ENCODE measurements around the gene RIPOR2. TPM values are rescaled to one million over a fixed set of nuclear protein-coding genes. Genes with fewer than 3 reads are reported as not detected.
"Not testable (repeated sequence)": the region's sequence is repeated elsewhere in the genome, so short reads cannot be mapped to it uniquely, and the experiment has no call there.

RIPOR2 gene
- total RNA-seq, 1 donor from 2014 or later = 28.2 TPM

DNA sequence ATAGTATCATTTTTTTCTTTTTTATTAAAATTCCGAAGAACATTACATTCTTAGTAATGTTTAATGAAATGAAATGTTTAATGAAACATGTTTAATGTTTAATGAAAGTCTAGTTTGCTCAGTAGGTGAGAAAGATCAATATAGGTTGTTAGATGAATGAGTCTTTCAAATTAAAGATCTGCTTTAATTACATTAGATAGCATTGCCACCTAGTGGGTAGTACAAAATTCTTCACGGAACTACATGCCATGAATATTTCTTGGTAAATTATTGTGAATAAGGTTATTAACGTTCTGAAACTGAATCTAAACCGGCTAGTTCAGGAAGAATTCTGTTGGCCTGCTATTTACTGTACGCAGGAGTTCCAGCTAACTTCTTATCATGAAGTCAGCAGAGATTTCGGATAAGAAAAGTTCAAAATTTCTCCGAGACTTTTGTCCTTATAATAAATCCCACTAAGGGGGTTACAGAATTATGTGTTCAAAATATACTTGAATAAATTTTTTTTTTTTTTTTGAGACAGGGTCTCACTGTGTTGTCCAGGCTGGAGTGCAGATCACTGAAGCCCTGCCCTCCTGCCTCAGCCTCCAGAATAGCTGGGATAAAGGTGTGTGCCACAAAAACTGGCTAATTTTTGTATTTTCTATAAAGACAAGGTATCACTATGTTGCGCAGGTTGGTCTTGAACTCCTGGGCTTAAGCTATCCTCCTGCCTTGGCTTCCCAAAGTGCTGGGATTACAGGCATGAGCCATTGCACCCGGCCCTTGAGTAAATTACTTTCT, 168.9 kb downstream of the RIPOR2 start:
- DNase-seq (ENCODE audit: low spot score) = no peak

DNA sequence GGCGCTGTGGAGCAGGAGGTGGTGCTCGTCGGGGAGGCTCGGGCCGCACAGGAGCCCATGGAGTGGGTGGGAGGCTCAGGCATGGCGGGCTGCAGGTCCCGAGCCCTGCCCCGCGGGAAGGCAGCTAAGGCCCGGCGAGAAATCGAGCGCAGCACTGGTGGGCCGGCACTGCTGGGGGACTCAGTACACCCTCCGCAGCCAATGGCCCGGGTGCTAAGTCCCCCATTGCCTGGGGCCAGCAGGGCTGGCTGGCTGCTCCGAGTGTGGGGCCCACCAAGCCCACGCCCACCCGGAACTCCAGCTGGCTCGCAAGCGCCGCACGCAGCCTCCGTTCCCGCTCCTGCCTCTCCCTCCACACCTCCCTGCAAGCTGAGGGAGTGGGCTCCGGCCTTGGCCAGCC, 169.8 kb downstream of the RIPOR2 start:
- not testable (repeated sequence) for DNase-seq (ENCODE audit: low spot score)

DNA sequence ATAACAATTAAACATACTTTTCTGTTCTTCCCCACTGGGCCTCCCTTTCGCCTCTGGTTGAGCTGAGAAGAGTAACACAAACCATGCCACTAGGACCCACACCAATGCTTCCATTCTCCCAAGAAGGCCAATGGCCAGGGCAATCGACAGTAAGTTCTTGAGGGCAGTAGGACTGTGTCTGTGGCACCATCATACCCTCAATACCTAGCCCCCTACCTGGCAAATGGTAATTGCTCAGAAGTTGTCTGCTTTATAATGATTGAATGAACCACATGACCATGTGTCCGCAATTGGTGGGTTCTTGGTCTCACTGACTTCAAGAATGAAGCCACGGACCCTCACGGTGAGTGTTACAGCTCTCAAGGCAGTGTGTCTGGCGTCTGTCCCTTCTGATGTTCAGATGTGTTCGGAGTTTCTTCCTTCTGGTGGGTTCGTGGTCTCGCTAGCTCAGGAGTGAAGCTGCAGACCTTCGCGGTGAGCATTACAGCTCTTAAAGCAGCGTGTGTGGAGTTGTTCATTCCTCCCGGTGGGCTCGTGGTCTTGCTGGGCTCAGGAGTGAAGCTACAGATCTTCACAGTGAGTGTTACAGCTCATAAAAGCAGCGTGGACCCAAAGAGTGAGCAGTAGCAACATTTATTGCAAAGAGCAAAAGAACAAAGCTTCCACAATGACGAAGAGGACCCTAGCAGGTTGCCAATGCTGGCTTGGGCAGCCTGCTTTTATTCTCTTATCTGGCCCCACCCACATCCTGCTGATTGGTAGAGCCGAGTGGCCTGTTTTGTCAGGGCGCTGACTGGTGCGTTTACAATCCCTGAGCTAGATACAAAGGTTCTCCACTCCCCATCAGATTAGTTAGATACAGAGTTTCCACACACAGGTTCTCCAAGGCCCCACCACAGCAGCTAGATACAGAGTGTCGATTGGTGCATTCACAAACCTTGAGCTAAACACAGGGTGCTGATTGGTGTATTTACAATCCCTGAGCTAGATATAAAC, 170.6 kb downstream of the RIPOR2 start:
- DNase-seq (ENCODE audit: low spot score) = peak; percentile 28

DNA sequence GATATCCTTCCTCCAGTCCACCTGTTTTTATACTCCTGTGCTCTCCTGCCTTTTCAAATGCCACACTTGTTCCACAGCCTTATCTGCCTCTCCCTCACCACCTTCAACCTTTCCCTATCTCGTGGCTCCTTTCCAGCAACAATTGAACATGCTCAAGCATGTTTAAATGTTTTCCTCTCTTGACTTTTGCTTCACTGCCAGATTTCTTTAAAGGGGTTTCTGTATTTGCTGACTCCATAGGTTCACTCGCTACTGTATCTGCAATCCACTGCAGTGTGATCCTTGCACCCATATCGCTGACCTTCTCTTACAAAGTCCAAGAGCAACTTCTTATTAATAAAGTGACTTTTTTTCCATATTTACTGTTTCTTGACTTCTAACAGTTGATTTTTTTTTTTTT, 172.2 kb downstream of the RIPOR2 start:
- DNase-seq (ENCODE audit: low spot score) = no peak

DNA sequence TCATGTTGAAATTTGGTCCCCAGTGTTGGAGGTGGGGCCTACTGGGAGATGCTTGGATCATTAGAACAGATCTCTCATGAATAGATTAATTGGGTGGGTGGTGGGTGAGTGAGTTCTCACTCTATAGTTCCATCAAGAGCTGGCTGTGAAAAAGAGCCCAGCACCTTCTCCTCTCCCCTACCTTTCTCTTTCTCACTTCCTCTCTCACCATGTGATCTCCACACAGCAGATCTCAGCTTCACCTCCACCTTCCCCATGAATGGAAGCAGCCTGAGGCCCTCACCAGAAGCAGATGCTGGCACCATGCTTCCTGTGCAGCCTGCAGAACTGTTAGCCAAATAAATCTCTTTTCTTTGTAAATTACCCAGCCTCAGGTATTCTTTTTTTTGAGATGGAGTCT, 173.9 kb downstream of the RIPOR2 start:
- DNase-seq (ENCODE audit: low spot score) = no peak

DNA sequence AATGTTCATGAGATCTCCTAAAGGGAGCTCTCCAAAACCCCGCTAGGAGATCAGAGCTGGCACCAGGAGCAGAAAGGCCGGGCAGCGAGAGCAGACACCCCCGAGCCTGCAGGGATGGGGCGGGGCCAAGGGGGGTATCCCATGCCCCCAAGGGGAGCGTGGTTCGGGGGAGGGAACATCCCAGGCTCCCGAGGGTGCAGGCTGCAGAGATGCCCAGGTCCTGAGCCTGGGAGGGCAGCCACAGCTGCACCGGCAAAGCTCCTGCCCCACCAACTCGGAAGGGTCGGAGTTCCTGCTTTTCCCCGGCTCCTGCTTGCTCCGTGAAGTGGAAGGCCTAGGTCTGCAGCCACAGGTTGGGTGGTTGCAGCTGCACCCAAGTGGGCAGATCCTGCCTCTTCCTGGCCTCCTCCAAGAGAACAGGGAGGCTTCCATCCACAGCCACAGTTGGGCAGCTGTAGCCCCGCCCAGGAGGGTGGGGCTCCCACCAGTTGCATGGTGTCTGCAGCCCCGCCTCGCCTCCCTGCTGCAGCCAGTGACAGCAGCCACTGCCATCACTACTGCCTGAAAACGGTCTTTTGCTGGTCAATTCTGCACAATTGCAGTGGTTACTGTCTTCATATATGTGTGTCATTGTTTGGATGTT, 174.4 kb downstream of the RIPOR2 start:
- no peak for DNase-seq (ENCODE audit: low spot score)

DNA sequence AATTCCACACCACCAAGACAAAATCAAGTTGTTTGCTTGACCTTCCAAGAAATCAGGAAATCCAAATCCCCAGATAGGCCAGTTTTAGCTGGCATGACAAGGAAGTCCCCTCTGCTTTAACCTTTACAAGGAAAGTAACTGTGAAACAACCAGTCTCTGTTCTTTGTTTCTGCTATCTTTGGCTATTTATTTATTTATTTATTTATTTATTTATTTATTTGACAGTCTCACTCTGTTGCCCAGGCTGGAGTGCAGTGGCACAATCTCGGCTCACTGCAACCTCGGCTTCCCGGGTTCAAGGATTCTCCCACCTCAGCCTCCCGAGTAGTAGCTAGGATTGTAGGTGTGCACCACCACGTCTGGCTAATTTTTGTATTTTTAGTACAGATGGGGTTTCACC, 175.6 kb downstream of the RIPOR2 start:
- no peak for DNase-seq (ENCODE audit: low spot score)

DNA sequence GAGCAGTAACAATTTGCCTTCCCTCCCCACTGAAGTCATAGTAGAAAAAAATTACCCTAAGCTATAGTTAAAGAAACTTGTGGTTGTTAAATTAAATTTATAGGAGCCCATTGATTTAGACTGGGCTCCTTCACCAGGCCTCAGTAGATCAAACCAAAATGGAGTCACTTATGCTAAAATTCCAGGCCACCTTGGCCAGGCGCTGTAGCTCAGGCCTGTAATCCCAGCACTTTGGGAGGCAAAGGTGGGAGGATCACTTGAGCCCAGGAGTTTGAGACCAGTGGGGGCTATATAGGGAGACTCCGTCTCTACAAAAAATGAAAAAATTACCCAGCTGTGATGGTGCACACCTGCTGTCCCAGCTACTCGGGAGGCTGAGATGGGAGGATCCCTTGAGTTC, 176.0 kb downstream of the RIPOR2 start:
- DNase-seq (ENCODE audit: low spot score) = no peak

DNA sequence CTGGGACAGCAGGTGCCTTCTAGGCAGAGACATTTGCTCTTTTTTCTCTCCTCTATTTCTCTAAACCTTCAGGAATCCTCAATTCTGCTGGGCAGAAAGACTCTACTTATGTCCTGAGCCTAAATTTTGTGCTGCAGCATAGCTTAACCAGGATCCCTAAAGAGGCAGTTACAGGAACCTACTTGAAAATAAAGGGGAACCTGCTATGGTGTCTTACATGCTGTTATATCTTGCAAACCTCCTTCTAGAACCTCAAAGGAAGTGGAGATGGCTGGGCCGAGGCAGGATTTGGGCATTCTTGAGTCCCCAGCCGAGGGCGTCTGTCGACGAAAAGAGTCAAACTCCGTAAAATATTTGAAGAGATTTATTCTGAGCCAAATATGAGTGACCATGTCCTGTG, 178.1 kb downstream of the RIPOR2 start:
- no peak for DNase-seq (ENCODE audit: low spot score)

DNA sequence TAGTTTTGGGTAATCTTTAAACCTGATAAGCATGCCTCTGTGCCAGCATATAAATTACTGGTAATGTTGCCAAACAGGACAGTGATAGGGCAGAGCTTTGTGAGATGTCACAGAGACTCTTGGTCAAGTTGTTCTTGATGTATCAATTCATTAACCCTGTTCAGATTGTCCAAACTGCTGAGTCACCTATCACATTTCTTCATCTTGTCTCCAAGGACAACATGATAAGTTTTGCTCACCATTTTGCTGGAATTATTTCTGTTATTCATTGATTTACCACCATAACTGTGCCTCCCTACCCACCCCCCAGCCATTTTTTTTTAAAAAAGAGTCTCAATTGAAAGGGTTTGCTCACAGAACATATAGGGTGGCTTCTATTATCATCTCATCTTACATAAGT, 180.5 kb downstream of the RIPOR2 start:
- no peak for DNase-seq (ENCODE audit: low spot score)

DNA sequence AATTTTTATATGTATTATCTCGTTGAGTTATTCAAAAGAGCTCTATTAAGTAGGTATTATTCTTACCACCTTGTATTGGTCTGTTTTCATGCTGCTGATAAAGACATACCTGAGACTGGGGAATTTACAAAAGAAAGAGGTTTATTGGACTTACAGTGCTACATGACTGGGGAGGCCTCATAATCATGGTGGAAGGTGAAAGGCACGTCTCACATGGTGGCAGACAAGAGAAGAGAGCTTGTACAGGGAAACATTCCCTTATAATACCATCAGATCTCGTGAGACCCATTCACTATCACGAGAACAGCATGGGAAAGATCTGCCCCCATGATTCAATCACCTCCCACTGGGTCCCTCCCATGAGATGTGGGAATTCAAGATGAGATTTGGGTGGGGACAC, 181.4 kb downstream of the RIPOR2 start:
- not testable (repeated sequence) for DNase-seq (ENCODE audit: low spot score)

Other genes with a start within 250 kb of the RIPOR2 start
- 99.2 TPM for gene C6orf62, start 216.8 kb downstream of the RIPOR2 start, total RNA-seq
- 7.6 TPM for gene GMNN, start 161.0 kb downstream of the RIPOR2 start, total RNA-seq
- not detected for gene ARMH2, start 137.0 kb downstream of the RIPOR2 start, total RNA-seq